ENCODE results near the gene PRKACG. TPM values are rescaled to one million over a fixed set of nuclear protein-coding genes. Genes with fewer than 3 reads are reported as not detected.
A peak's percentile ranks its signal among the peaks of the same experiment; 100 is the strongest.
"Not testable (repeated sequence)": the region's sequence is repeated elsewhere in the genome, so short reads cannot be mapped to it uniquely, and the experiment has no call there.

The PRKACG gene
- total and polyA plus RNA-seq, 7 experiments from 2014 or later, result not detected

DNA sequence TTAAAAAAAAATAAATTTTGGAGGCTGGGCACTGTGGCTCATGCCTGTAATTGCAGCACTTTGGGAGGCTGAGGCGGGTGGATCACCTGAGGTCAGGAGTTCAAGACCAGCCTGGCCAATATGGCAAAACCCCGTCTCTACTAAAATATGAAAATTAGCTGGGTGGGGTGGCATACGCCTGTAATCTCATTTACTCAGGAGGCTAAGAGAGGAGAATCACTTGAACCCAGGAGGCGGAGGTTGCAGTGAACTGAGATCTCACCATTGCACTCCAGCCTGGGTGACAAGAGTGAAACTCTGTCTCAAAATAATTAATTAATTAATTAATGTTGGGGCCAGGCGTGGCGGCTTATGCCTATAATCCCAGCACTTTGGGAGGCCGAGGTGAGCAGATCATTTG, 27.0 kb downstream of the PRKACG start:
- H3K4me3 Mint-ChIP-seq; ATAC-seq; H3K36me3 ChIP-seq (ENCODE audit: control insufficient read depth in 2 of 3, insufficient read depth in 3 of 3, low read length in 3 of 3): not testable (repeated sequence)

DNA sequence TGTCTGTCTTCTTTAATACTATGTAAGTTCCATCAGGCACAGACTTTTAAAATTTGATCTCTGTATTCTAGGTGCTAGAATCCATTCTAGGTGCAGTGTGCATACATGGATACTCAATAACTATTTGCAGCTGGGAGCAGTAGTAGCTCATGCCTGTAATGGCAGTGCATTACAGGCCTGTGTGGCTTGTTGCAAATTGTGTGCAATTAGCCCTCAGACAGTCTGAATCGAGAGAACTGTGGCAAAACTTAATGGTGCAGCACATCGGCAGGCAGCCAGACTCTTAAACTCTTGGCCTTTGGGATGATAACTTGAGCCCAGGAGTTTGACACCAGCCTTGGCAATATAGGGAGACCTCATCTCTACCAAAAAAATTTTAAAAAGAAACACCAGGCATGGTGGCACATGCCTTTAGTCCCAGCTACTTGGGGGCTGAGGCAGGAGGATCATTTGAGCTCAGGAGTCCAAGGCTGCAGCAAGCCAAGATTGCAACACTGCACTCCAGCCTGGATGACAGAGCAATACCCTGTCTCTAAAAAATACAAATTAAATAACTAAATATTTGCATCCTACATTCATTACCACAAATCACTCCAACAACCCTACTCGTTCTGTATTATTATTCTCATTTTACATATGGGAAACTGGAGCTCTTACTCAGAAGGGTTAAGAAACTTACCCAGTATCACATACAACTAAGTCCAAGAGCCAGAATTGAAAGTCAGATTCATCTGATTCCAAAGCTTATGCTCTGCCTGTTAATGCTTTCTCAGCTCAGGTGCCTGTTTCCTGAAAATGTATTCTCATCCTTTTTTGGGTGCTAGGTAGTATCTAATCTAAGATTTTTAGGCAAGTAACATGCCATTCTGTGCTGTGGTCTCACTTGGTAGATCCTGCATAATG, 30.1 kb downstream of the PRKACG start:
- intact Hi-C loops (cut with micrococcal nuclease), result loop anchor here in 1 of 2 donors (5.0 kb wide), 1 partner anchor 86 kb away; no protein-coding TSS in a partner anchor
- Mint-ChIP-seq H3K27me3 (no peaks in the 10 kb centered on the region), H3K9me3 (peaks cover 0 to 3% (median 0%) of the 10 kb centered on the region in 11 donors), H3K27ac (no peak overlapping the region), H3K36me3 (no peaks in the 10 kb centered on the region), H3K4me1 (peaks cover 7 to 44% (median 17%) of the 10 kb centered on the region in 7 donors), H3K4me3 (no peak overlapping the region)
- no peak overlapping the region for H3K4me3 ChIP-seq (ENCODE audit: low read length)
- ChIA-PET POLR2A (interaction anchor here (1.0 to 1.3 kb wide), 2 partner anchors 10 to 204 kb away, joined by 3 to 4 read pairs; a partner anchor contains a TSS), CTCF (interaction anchor here (1.0 kb wide), 2 partner anchors 14 to 16 kb away, joined by 5 to 6 read pairs; no protein-coding TSS in a partner anchor)
- H3K4me1 ChIP-seq (ENCODE audit: control insufficient read depth in 2 of 2, insufficient read depth in 2 of 2, low read length in 2 of 2), result no peaks in the 10 kb centered on the region
- DNase-seq (no peak), ATAC-seq (no peak)
- H3K36me3 ChIP-seq (ENCODE audit: control insufficient read depth in 2 of 3, insufficient read depth in 3 of 3, low read length in 3 of 3), result no peaks in the 10 kb centered on the region
- H3K27me3 ChIP-seq (ENCODE audit: control insufficient read depth in 2 of 2, insufficient read depth in 2 of 2, low read length in 2 of 2), result no peaks in the 10 kb centered on the region
- no peak overlapping the region for H3K27ac ChIP-seq (ENCODE audit: low read depth, low read length)
- no peaks in the 10 kb centered on the region for H3K9me3 ChIP-seq (ENCODE audit: control insufficient read depth in 2 of 3, low read length in 3 of 3)

More for the DNA sequence above, 27.0 kb downstream of the PRKACG start:
- CTCF ChIA-PET; H3K27ac Mint-ChIP-seq; H3K27me3 ChIP-seq (ENCODE audit: control insufficient read depth in 2 of 2, insufficient read depth in 2 of 2, low read length in 2 of 2); H3K27ac ChIP-seq (ENCODE audit: low read depth, low read length); H3K9me3 Mint-ChIP-seq; DNase-seq; H3K36me3 Mint-ChIP-seq; H3K4me3 ChIP-seq (ENCODE audit: low read length); intact Hi-C loops (cut with micrococcal nuclease); POLR2A ChIA-PET; H3K4me1 ChIP-seq (ENCODE audit: control insufficient read depth in 2 of 2, insufficient read depth in 2 of 2, low read length in 2 of 2); H3K27me3 Mint-ChIP-seq; H3K9me3 ChIP-seq (ENCODE audit: control insufficient read depth in 2 of 3, low read length in 3 of 3): not testable (repeated sequence)
- peaks cover 0 to 15% (median 1%) of the 10 kb centered on the region in 7 donors for H3K4me1 Mint-ChIP-seq

DNA sequence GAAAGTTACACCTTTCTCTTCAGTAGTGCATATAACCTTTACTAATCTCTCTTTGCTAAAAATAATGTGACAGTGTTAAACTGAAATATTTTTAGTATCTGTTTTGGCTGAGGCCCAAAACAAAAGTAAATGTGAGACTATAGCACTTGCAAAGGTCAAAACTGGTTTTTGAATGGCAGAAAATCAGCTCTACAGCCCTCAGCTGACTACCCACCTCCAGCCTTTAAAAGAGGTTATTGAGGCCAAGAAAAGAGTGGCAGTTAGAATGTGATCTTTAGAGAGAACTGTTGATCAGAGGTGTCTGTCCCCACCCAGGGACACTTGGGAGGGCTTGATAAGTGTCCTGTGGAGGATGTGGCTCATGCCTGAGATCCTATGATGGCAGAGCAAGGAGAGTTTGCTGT, 30.9 kb downstream of the PRKACG start:
- H3K4me1 ChIP-seq (ENCODE audit: control insufficient read depth in 2 of 2, insufficient read depth in 2 of 2, low read length in 2 of 2), result no peaks in the 10 kb centered on the region
- H3K4me3 ChIP-seq (ENCODE audit: low read length), result no peak overlapping the region
- no peaks in the 10 kb centered on the region for H3K27me3 Mint-ChIP-seq
- DNase-seq, result no peak
- H3K27ac Mint-ChIP-seq, result peak overlapping the region in 2 of 9 donors; percentile 44 to 49
- CTCF ChIA-PET, result interaction anchor here (1.0 kb wide), 1 partner anchor 17 kb away, joined by 6 read pairs; no protein-coding TSS in a partner anchor
- peaks cover 0 to 3% (median 0%) of the 10 kb centered on the region in 11 donors for H3K9me3 Mint-ChIP-seq
- H3K9me3 ChIP-seq (ENCODE audit: control insufficient read depth in 2 of 3, low read length in 3 of 3), result no peaks in the 10 kb centered on the region
- no peaks in the 10 kb centered on the region for H3K36me3 ChIP-seq (ENCODE audit: control insufficient read depth in 2 of 3, insufficient read depth in 3 of 3, low read length in 3 of 3)
- no peak overlapping the region for H3K4me3 Mint-ChIP-seq
- peaks cover 7 to 51% (median 17%) of the 10 kb centered on the region in 7 donors for H3K4me1 Mint-ChIP-seq
- intact Hi-C loops (cut with micrococcal nuclease), result loop anchor here in 1 of 2 donors (5.0 kb wide), 1 partner anchor 86 kb away; no protein-coding TSS in a partner anchor
- no peaks in the 10 kb centered on the region for H3K27me3 ChIP-seq (ENCODE audit: control insufficient read depth in 2 of 2, insufficient read depth in 2 of 2, low read length in 2 of 2)
- no peak overlapping the region for H3K27ac ChIP-seq (ENCODE audit: low read depth, low read length)
- no peak for ATAC-seq
- H3K36me3 Mint-ChIP-seq, result peaks cover 0 to 2% (median 0%) of the 10 kb centered on the region in 5 donors
- POLR2A ChIA-PET, result no interaction called here

DNA sequence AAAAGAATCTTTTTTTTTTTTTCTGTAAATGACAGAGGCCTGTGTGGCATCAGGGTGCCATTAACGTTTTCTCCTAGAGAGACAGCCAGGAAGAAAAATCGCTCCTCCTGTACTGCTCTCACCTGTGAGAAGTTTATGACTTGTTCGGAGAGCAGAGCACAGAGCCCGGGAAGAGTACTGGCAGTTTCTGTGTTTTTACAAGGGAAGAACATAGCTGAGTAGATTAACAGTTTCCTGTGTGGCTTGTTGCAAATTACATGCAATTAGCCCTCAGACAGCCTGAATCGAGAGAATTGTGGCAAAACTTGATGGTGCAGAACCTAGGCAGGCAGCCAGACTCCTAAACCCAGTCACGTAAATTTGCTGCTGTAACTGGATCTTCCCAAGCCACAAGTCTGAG, 32.1 kb downstream of the PRKACG start:
- H3K27ac ChIP-seq (ENCODE audit: low read depth, low read length), result no peak overlapping the region
- Mint-ChIP-seq H3K36me3 (peaks cover 0 to 2% (median 0%) of the 10 kb centered on the region in 5 donors), H3K4me1 (peaks cover 7 to 52% (median 17%) of the 10 kb centered on the region in 7 donors), H3K27me3 (no peaks in the 10 kb centered on the region), H3K27ac (peak overlapping the region in 1 of 9 donors; percentile 47), H3K4me3 (no peak overlapping the region), H3K9me3 (peaks cover 0 to 5% (median 0%) of the 10 kb centered on the region in 11 donors)
- H3K4me1 ChIP-seq (ENCODE audit: control insufficient read depth in 2 of 2, insufficient read depth in 2 of 2, low read length in 2 of 2), result no peaks in the 10 kb centered on the region
- no peak for ATAC-seq
- no peaks in the 10 kb centered on the region for H3K27me3 ChIP-seq (ENCODE audit: control insufficient read depth in 2 of 2, insufficient read depth in 2 of 2, low read length in 2 of 2)
- POLR2A ChIA-PET, result no interaction called here
- H3K36me3 ChIP-seq (ENCODE audit: control insufficient read depth in 2 of 3, insufficient read depth in 3 of 3, low read length in 3 of 3), result no peaks in the 10 kb centered on the region
- intact Hi-C loops (cut with micrococcal nuclease), result loop anchor here in 1 of 2 donors (5.0 kb wide), 1 partner anchor 84 kb away; no protein-coding TSS in a partner anchor
- H3K4me3 ChIP-seq (ENCODE audit: low read length), result no peak overlapping the region
- CTCF ChIA-PET, result interaction anchor here (1.5 kb wide), 1 partner anchor 15 kb away, joined by 5 read pairs; no protein-coding TSS in a partner anchor
- H3K9me3 ChIP-seq (ENCODE audit: control insufficient read depth in 2 of 3, low read length in 3 of 3), result no peaks in the 10 kb centered on the region
- no peak for DNase-seq

DNA sequence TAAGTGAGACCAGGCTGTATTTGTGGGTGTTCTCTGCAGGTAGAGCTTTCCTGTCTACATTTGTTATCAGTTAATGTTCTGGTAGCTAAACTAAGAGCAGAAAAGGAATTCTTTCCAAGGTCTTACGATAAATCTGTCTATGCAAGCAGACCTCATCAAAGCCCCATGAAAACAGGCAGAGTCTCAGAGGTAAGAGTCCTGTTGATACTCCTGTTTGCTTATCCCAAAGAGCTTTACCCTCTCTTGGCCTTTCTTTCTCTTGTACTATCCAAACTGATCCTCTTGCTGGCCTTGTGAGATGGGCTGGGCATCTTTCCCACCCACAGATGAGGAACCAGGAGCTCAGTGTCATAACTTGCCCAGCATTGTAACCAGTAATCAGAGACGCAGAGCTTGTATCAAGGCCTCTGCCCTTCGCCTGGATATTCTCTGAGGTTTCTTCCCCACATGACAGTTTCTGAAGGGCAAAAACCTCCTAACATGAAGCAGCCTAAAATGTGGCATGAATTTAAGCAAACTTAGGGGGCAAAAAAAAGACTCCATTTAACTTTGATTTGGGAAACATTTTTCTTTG, 33.5 kb downstream of the PRKACG start:
- POLR2A ChIA-PET, result no interaction called here
- no peaks in the 10 kb centered on the region for H3K4me1 ChIP-seq (ENCODE audit: control insufficient read depth in 2 of 2, insufficient read depth in 2 of 2, low read length in 2 of 2)
- Mint-ChIP-seq H3K4me3 (no peak overlapping the region), H3K36me3 (peaks cover 0 to 2% (median 0%) of the 10 kb centered on the region in 5 donors), H3K27ac (peak overlapping the region in 1 of 9 donors; percentile 43), H3K27me3 (no peaks in the 10 kb centered on the region), H3K4me1 (peaks cover 7 to 59% (median 17%) of the 10 kb centered on the region in 7 donors), H3K9me3 (peaks cover 0 to 7% (median 0%) of the 10 kb centered on the region in 11 donors)
- DNase-seq (no peak), ATAC-seq (no peak)
- no peaks in the 10 kb centered on the region for H3K27me3 ChIP-seq (ENCODE audit: control insufficient read depth in 2 of 2, insufficient read depth in 2 of 2, low read length in 2 of 2)
- H3K36me3 ChIP-seq (ENCODE audit: control insufficient read depth in 2 of 3, insufficient read depth in 3 of 3, low read length in 3 of 3), result no peaks in the 10 kb centered on the region
- CTCF ChIA-PET, result interaction anchor here (0.6 to 1.5 kb wide), 4 partner anchors 16 to 233 kb away, joined by 3 to 5 read pairs (median 3); no protein-coding TSS in a partner anchor
- H3K4me3 ChIP-seq (ENCODE audit: low read length), result no peak overlapping the region
- no peak overlapping the region for H3K27ac ChIP-seq (ENCODE audit: low read depth, low read length)
- intact Hi-C loops (cut with micrococcal nuclease), result loop anchor here in 1 of 2 donors (5.0 kb wide), 1 partner anchor 83 kb away; no protein-coding TSS in a partner anchor
- H3K9me3 ChIP-seq (ENCODE audit: control insufficient read depth in 2 of 3, low read length in 3 of 3), result no peaks in the 10 kb centered on the region

DNA sequence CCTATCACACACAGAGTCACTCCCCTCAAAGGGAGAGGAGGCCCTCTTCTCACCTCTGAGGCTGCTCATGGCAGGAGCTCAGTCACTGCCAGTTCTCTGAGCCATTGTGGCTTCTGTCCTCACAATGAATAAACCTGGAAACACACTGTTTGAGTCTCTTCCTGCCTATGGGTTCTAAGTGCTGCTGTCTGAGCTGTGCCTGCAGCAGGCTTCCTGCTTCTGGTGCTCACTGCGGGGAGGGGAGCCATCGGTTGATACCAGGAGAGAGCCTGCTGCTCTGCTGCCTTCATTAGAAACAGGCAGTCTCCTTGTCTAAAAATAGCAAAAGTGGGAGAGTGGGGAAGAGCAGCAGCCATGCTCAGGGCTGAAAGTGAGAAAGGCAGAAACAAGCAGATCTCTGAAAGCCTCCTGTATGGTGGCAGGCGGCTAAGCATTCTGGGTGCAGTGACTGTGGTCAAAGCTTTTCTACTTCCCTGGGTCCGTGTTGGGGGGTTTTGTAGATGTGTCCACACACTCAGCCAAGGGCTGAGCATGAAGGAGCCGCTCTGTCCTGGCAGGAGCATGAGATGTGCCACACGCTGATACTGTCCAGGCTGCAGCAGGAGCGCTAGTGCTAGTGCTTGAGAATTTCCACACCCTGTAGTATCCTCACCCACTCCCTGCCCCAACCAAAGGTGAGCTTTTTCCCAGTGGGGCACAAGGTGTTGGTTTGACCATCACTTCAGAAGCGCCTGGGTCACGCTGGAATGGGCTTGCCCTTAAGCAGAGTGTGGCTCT, 34.2 kb downstream of the PRKACG start:
- ChIA-PET POLR2A (no interaction called here), CTCF (interaction anchor here (0.6 to 1.3 kb wide), 5 partner anchors 18 to 232 kb away, joined by 3 read pairs; no protein-coding TSS in a partner anchor)
- Mint-ChIP-seq H3K27me3 (no peaks in the 10 kb centered on the region), H3K27ac (peak overlapping the region; percentile 19 to 88 (median 55)), H3K36me3 (peaks cover 0 to 2% (median 0%) of the 10 kb centered on the region in 5 donors), H3K9me3 (peaks cover 0 to 7% (median 0%) of the 10 kb centered on the region in 11 donors), H3K4me3 (peak overlapping the region in 8 of 10 donors; percentile 3 to 71 (median 40)), H3K4me1 (peaks cover 7 to 64% (median 17%) of the 10 kb centered on the region in 7 donors)
- Histone ChIP-seq H3K27ac (ENCODE audit: low read depth, low read length) (no peak overlapping the region), H3K9me3 (ENCODE audit: control insufficient read depth in 2 of 3, low read length in 3 of 3) (no peaks in the 10 kb centered on the region), H3K4me3 (ENCODE audit: low read length) (no peak overlapping the region), H3K27me3 (ENCODE audit: control insufficient read depth in 2 of 2, insufficient read depth in 2 of 2, low read length in 2 of 2) (no peaks in the 10 kb centered on the region), H3K4me1 (ENCODE audit: control insufficient read depth in 2 of 2, insufficient read depth in 2 of 2, low read length in 2 of 2) (no peaks in the 10 kb centered on the region), H3K36me3 (ENCODE audit: control insufficient read depth in 2 of 3, insufficient read depth in 3 of 3, low read length in 3 of 3) (no peaks in the 10 kb centered on the region)
- intact Hi-C loops (cut with micrococcal nuclease), result loop anchor here in 1 of 2 donors (5.0 kb wide), 2 partner anchors 48 to 82 kb away; no protein-coding TSS in a partner anchor
- DNase-seq, result peak in 6 of 9 donors; percentile 17 to 42 (median 26)
- peak; percentile 45 for ATAC-seq

Data from naive thymus-derived CD4-positive, alpha-beta T cell (primary cell).